HEK293 (cell line): ENCODE data around the gene CPD.

Experiments used
- CTCF ChIA-PET: fragments of 350-600 bp; formaldehyde crosslinking; extraction: SDS; loops from one replicate; lab custom pipeline; 2021; ENCODE audit warnings: antibody characterized with exemption; lab: Yijun Ruan, JAX
- POLR2A ChIA-PET: fragments of 300-600 bp; formaldehyde crosslinking; extraction: SDS; loops from one replicate; lab custom pipeline; 2020; ENCODE audit warnings: antibody characterized with exemption, inconsistent platforms; lab: Yijun Ruan, JAX
- H3K27ac ChIP-seq: fragments of 200-500 bp; sonication (Bioruptor generic); 2 replicates; pipeline ENCODE4 v1.5.1; 2014; ENCODE audit warnings: low read depth, low read length, control low read depth, inconsistent platforms; ENCODE audit errors: extremely low read depth
- H3K36me3 ChIP-seq, 2 experiments: fragments of 200-500 bp in 1 of 2; sonication (Bioruptor generic) in 1 of 2; 1 replicate in 1 of 2; 2 replicates in 1 of 2; pipeline ENCODE4 v1.5.1; 2014 to 2017; ENCODE audit warnings: inconsistent platforms in 2 of 2, low read length in 2 of 2; ENCODE audit not compliant: control insufficient read depth in 2 of 2, insufficient read depth in 1 of 2
- H3K4me1 ChIP-seq: fragments of 200-500 bp; sonication (Bioruptor generic); 2 replicates; pipeline ENCODE4 v1.5.1; 2014; ENCODE audit warnings: mild to moderate bottlenecking, low read length, inconsistent platforms; ENCODE audit not compliant: control insufficient read depth, insufficient read depth
- H3K4me3 ChIP-seq: 2 replicates; pipeline ENCODE4 v1.5.1; 2011; ENCODE audit warnings: low read depth, mild to moderate bottlenecking, control low read depth, low read length, moderate library complexity
- H3K9me3 ChIP-seq: fragments of 200-500 bp; sonication (Bioruptor generic); 2 replicates; pipeline ENCODE4 v1.5.1; 2014; ENCODE audit warnings: low read depth, low read length, inconsistent platforms; ENCODE audit not compliant: control insufficient read depth, insufficient read depth
- FEZF1 ChIP-seq: fragments of 450-650 bp; formaldehyde crosslinking; IDR thresholded peaks from 2 replicates; pipeline ENCODE4 v1.5.1; 2016; ENCODE audit warnings: missing biosample characterization, missing genetic modification characterization
- GLI2 ChIP-seq: fragments of 450-650 bp; formaldehyde crosslinking; IDR thresholded peaks from 2 replicates; pipeline ENCODE4; 2017; ENCODE audit warnings: missing biosample characterization, missing genetic modification characterization, low read depth, borderline replicate concordance
- HOXC10 ChIP-seq: sonication (generic); formaldehyde crosslinking; IDR thresholded peaks from 2 replicates; pipeline ENCODE4 v1.8.1; 2023; ENCODE audit warnings: mild to moderate bottlenecking, missing genetic modification reagents
- SALL2 ChIP-seq: fragments of 450-650 bp; formaldehyde crosslinking; IDR thresholded peaks from 2 replicates; pipeline ENCODE4 v1.5.0; 2017; ENCODE audit warnings: missing biosample characterization, mild to moderate bottlenecking, missing genetic modification characterization, borderline replicate concordance
- SP7 ChIP-seq: fragments of 450-650 bp; formaldehyde crosslinking; IDR thresholded peaks from 2 replicates; pipeline ENCODE4 v1.5.1; 2016; ENCODE audit warnings: missing biosample characterization, missing genetic modification characterization
- ZBTB7A ChIP-seq: fragments of 450-650 bp; formaldehyde crosslinking; IDR thresholded peaks from 2 replicates; pipeline ENCODE4 v1.5.1; 2016; ENCODE audit warnings: low read depth, missing biosample characterization, missing genetic modification characterization
- ZFP69B ChIP-seq: fragments of 450-650 bp; formaldehyde crosslinking; IDR thresholded peaks from 2 replicates; pipeline ENCODE4 v1.5.1; 2016; ENCODE audit warnings: missing biosample characterization, missing genetic modification characterization
- ZNF19 ChIP-seq: fragments of 450-650 bp; formaldehyde crosslinking; IDR thresholded peaks from 2 replicates; pipeline ENCODE4; 2016; ENCODE audit warnings: missing biosample characterization, missing genetic modification characterization, low read depth
- ZNF23 ChIP-seq: fragments of 450-650 bp; formaldehyde crosslinking; IDR thresholded peaks from 2 replicates; pipeline ENCODE4 v1.5.1; 2016; ENCODE audit warnings: missing biosample characterization, missing genetic modification characterization, borderline replicate concordance
- ZNF266 ChIP-seq: fragments of 450-650 bp; formaldehyde crosslinking; IDR thresholded peaks from 2 replicates; pipeline ENCODE4 v1.5.1; 2016; ENCODE audit warnings: missing biosample characterization, missing genetic modification characterization, low read depth
- ZNF302 ChIP-seq: fragments of 450-650 bp; formaldehyde crosslinking; IDR thresholded peaks from 2 replicates; pipeline ENCODE4 v1.5.1; 2016; ENCODE audit warnings: missing biosample characterization, missing genetic modification characterization, low read depth
- ZNF311 ChIP-seq: fragments of 450-650 bp; formaldehyde crosslinking; IDR thresholded peaks from 2 replicates; pipeline ENCODE4 v1.5.1; 2017; ENCODE audit warnings: missing biosample characterization, missing genetic modification characterization, borderline replicate concordance
- ZNF548 ChIP-seq: fragments of 450-650 bp; formaldehyde crosslinking; IDR thresholded peaks from 2 replicates; pipeline ENCODE4 v1.5.1; 2016; ENCODE audit warnings: missing biosample characterization, missing genetic modification characterization
- ZNF571 ChIP-seq: fragments of 450-650 bp; formaldehyde crosslinking; IDR thresholded peaks from 2 replicates; pipeline ENCODE4 v1.5.0; 2017; ENCODE audit warnings: missing biosample characterization, missing genetic modification characterization
- ZNF596 ChIP-seq: fragments of 450-650 bp; IDR thresholded peaks from 2 replicates; pipeline ENCODE4 v1.5.0; 2018; ENCODE audit warnings: missing biosample characterization, mild to moderate bottlenecking, missing genetic modification characterization, moderate library complexity
- ZNF660 ChIP-seq: fragments of 450-650 bp; IDR thresholded peaks from 2 replicates; pipeline ENCODE4 v1.5.1; 2018; ENCODE audit warnings: missing biosample characterization, mild to moderate bottlenecking, missing genetic modification characterization
- ZNF792 ChIP-seq: fragments of 450-650 bp; formaldehyde crosslinking; IDR thresholded peaks from 2 replicates; pipeline ENCODE4 v1.5.1; 2016; ENCODE audit warnings: missing biosample characterization, missing genetic modification characterization
- TF ChIP-seq, protein P1 (sequence below): fragments of 450-650 bp; formaldehyde crosslinking; IDR thresholded peaks from 2 replicates; pipeline ENCODE4 v1.5.1; 2016; ENCODE audit warnings: missing biosample characterization, missing genetic modification characterization
- TF ChIP-seq, protein P2 (sequence below): fragments of 450-650 bp; formaldehyde crosslinking; IDR thresholded peaks from 2 replicates; pipeline ENCODE4 v1.5.1; 2017; ENCODE audit warnings: missing biosample characterization, missing genetic modification characterization
- TF ChIP-seq, protein P3 (sequence below): fragments of 450-650 bp; formaldehyde crosslinking; IDR thresholded peaks from 2 replicates; pipeline ENCODE4 v1.5.1; 2016; ENCODE audit warnings: missing biosample characterization, missing genetic modification characterization
- TF ChIP-seq, protein P4 (sequence below): fragments of 450-650 bp; formaldehyde crosslinking; IDR thresholded peaks from 2 replicates; pipeline ENCODE4 v1.5.1; 2016; ENCODE audit warnings: missing biosample characterization, missing genetic modification characterization
- TF ChIP-seq, protein P5 (sequence below): fragments of 450-650 bp; formaldehyde crosslinking; IDR thresholded peaks from 2 replicates; pipeline ENCODE4 v1.5.1; 2016; ENCODE audit warnings: missing biosample characterization, missing genetic modification characterization

The CPD gene

DNA sequence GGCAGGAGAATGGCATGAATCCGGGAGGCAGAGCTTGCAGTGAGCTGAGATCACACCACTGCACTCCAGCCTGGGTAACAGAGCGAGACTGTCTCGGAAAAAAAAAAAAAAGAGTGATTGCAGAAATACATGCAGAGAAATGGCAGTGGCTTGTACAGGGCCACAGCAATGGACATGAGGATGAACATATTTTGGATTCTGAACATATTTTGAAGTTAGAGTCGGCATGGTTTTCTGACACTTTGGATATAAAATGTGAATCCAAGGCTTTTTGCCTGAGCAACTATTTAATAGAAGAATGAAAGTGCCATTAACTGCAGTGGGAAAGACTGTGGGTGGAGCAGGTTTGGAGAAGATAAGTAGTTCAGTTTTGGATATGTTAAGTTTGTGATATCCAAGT lies 35.8 kb downstream of the CPD start:
- TF ChIP-seq ZNF19 (tag by site-specific recombination) = no peak
- TF ChIP-seq ZNF266 (tag by site-specific recombination) = no peak
- TF ChIP-seq, protein P1, sequence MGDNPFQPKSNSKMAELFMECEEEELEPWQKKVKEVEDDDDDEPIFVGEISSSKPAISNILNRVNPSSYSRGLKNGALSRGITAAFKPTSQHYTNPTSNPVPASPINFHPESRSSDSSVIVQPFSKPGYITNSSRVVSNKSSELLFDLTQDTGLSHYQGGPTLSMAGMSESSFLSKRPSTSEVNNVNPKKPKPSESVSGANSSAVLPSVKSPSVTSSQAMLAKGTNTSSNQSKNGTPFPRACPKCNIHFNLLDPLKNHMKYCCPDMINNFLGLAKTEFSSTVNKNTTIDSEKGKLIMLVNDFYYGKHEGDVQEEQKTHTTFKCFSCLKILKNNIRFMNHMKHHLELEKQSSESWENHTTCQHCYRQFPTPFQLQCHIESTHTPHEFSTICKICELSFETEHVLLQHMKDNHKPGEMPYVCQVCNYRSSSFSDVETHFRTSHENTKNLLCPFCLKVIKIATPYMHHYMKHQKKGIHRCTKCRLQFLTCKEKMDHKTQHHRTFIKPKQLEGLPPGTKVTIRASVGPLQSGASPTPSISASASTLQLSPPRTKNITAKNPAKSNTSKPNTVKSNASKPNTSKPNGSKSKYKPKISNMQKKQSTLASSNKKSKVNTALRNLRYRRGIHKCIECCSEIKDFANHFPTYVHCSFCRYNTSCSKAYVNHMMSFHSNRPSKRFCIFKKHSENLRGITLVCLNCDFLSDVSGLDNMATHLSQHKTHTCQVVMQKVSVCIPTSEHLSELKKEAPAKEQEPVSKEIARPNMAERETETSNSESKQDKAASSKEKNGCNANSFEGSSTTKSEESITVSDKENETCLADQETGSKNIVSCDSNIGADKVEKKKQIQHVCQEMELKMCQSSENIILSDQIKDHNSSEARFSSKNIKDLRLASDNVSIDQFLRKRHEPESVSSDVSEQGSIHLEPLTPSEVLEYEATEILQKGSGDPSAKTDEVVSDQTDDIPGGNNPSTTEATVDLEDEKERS = no peak
- TF ChIP-seq ZNF596 (tag by site-specific recombination) = no peak
- TF ChIP-seq, protein P2, sequence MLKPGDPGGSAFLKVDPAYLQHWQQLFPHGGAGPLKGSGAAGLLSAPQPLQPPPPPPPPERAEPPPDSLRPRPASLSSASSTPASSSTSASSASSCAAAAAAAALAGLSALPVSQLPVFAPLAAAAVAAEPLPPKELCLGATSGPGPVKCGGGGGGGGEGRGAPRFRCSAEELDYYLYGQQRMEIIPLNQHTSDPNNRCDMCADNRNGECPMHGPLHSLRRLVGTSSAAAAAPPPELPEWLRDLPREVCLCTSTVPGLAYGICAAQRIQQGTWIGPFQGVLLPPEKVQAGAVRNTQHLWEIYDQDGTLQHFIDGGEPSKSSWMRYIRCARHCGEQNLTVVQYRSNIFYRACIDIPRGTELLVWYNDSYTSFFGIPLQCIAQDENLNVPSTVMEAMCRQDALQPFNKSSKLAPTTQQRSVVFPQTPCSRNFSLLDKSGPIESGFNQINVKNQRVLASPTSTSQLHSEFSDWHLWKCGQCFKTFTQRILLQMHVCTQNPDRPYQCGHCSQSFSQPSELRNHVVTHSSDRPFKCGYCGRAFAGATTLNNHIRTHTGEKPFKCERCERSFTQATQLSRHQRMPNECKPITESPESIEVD (tag by site-specific recombination) = no peak
- TF ChIP-seq ZNF302 (tag by site-specific recombination) = no peak
- ChIA-PET CTCF (no interaction called here), POLR2A (no interaction called here)
- no peaks in the 10 kb centered on the region; a peak in 1 of 3 replicates for H3K36me3 ChIP-seq
- no peaks in the 10 kb centered on the region for H3K9me3 ChIP-seq
- H3K27ac ChIP-seq = no peak overlapping the region
- no peak overlapping the region for H3K4me3 ChIP-seq
- H3K4me1 ChIP-seq = no peaks in the 10 kb centered on the region

DNA sequence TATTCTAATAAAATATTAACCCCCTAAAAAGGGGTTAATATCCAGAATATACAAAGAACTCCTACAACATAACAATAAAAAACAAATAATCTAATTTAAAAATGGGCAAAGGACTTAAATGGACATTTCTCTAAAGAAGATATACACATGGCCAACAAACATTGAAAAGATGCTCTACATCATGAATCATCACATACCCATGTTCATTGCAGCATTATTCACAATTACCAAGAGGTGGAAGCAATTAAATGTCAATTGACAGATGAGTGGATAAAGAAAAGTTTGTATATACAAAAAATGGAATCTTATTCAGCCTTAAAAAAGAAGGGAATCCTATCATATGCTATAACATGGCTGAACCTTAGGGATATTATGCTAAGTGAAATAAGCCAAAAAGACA lies 36.8 kb downstream of the CPD start:
- H3K4me1 ChIP-seq = no peaks in the 10 kb centered on the region
- TF ChIP-seq ZNF23 (no peak), ZNF792 (tag by site-specific recombination) (no peak), SP7 (no peak), HOXC10 (CRISPR knock-in tag) (no peak), FEZF1 (tag by site-specific recombination) (no peak), ZBTB7A (tag by site-specific recombination) (no peak), GLI2 (tag by site-specific recombination) (no peak), ZNF571 (tag by site-specific recombination) (no peak), ZNF548 (tag by site-specific recombination) (no peak), ZNF311 (tag by site-specific recombination) (no peak), ZFP69B (tag by site-specific recombination) (no peak), SALL2 (tag by site-specific recombination) (no peak), ZNF660 (no peak)
- TF ChIP-seq, protein P3, sequence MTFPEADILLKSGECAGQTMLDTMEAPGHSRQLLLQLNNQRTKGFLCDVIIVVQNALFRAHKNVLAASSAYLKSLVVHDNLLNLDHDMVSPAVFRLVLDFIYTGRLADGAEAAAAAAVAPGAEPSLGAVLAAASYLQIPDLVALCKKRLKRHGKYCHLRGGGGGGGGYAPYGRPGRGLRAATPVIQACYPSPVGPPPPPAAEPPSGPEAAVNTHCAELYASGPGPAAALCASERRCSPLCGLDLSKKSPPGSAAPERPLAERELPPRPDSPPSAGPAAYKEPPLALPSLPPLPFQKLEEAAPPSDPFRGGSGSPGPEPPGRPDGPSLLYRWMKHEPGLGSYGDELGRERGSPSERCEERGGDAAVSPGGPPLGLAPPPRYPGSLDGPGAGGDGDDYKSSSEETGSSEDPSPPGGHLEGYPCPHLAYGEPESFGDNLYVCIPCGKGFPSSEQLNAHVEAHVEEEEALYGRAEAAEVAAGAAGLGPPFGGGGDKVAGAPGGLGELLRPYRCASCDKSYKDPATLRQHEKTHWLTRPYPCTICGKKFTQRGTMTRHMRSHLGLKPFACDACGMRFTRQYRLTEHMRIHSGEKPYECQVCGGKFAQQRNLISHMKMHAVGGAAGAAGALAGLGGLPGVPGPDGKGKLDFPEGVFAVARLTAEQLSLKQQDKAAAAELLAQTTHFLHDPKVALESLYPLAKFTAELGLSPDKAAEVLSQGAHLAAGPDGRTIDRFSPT (tag by site-specific recombination) = no peak
- TF ChIP-seq, protein P4, sequence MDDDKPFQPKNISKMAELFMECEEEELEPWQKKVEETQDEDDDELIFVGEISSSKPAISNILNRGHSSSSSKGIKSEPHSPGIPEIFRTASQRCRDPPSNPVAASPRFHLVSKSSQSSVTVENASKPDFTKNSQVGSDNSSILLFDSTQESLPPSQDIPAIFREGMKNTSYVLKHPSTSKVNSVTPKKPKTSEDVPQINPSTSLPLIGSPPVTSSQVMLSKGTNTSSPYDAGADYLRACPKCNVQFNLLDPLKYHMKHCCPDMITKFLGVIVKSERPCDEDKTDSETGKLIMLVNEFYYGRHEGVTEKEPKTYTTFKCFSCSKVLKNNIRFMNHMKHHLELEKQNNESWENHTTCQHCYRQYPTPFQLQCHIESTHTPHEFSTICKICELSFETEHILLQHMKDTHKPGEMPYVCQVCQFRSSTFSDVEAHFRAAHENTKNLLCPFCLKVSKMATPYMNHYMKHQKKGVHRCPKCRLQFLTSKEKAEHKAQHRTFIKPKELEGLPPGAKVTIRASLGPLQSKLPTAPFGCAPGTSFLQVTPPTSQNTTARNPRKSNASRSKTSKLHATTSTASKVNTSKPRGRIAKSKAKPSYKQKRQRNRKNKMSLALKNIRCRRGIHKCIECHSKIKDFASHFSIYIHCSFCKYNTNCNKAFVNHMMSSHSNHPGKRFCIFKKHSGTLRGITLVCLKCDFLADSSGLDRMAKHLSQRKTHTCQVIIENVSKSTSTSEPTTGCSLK = no peak
- TF ChIP-seq, protein P5, sequence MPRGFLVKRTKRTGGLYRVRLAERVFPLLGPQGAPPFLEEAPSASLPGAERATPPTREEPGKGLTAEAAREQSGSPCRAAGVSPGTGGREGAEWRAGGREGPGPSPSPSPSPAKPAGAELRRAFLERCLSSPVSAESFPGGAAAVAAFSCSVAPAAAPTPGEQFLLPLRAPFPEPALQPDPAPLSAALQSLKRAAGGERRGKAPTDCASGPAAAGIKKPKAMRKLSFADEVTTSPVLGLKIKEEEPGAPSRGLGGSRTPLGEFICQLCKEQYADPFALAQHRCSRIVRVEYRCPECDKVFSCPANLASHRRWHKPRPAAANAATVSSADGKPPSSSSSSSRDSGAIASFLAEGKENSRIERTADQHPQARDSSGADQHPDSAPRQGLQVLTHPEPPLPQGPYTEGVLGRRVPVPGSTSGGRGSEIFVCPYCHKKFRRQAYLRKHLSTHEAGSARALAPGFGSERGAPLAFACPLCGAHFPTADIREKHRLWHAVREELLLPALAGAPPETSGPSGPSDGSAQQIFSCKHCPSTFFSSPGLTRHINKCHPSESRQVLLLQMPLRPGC (tag by site-specific recombination) = no peak
- H3K4me3 ChIP-seq = no peak overlapping the region
- ChIA-PET POLR2A (no interaction called here), CTCF (no interaction called here)
- H3K27ac ChIP-seq = no peak overlapping the region
- peaks cover under 1 to 4% of the 10 kb centered on the region in 2 experiments for H3K36me3 ChIP-seq
- no peaks in the 10 kb centered on the region for H3K9me3 ChIP-seq
